ENCODE results near the gene RPL13A. TPM values are rescaled to one million over a fixed set of nuclear protein-coding genes. Genes with fewer than 3 reads are reported as not detected.
A peak's percentile ranks its signal among the peaks of the same experiment; 100 is the strongest.

RPL13A gene
- total RNA-seq, 4 donors from 2014 or later: 1,462 to 5,863 (median 3,544) TPM

- intact Hi-C loops (cut with DNase I; ENCODE audit: low total_unique reads): no loop called here
- H3K36me3 ChIP-seq: no peaks in the 10 kb centered on the region
Observed at GRCh38 chr19:49538643-49539042, 51.2 kb downstream of the RPL13A start.

GRCh38 chr19:49539192-49539952, 52.0 kb downstream of the RPL13A start:
- intact Hi-C loops (cut with DNase I; ENCODE audit: low total_unique reads): no loop called here
- Histone ChIP-seq H3K36me3 (no peaks in the 10 kb centered on the region), H3K9me3 (no peaks in the 10 kb centered on the region), H3K27ac (no peak overlapping the region), H3K27me3 (no peaks in the 10 kb centered on the region), H3K4me3 (no peak overlapping the region), H3K4me1 (no peaks in the 10 kb centered on the region)
- no peak for DNase-seq
- TF ChIP-seq CTCF (IDR thresholded peaks at IDR 0.05) (no peak), POLR2A (IDR thresholded peaks at IDR 0.05) (no peak)

More at GRCh38 chr19:49538643-49539042, 51.2 kb downstream of the RPL13A start:
- no peaks in the 10 kb centered on the region for H3K9me3 ChIP-seq
- TF ChIP-seq CTCF (IDR thresholded peaks at IDR 0.05) (no peak), POLR2A (IDR thresholded peaks at IDR 0.05) (no peak)
- H3K27me3 ChIP-seq: no peaks in the 10 kb centered on the region
- no peak for DNase-seq
- no peaks in the 10 kb centered on the region for H3K4me1 ChIP-seq
- H3K27ac ChIP-seq: no peak overlapping the region
- H3K4me3 ChIP-seq: no peak overlapping the region

MicroRNAs encoded within 50 kb of the gene (microRNA counts, 767-probe panel; counts per million panel counts)
- 7,654 to 9,449 counts per million in 2 donors for microRNA hsa-miR-150-5p

Small RNA genes within 50 kb of the gene (microRNA-seq; reads per million reads assigned to microRNA genes)
- gene MIR150 (ENCODE audit: borderline microRNAs expressed, borderline replicate concordance): 584 reads per million, percentile 77 among the genes with 10 or more reads in this experiment

Small RNA genes within 50 kb of the gene (small RNA-seq; reads per million reads assigned to genes)
- gene COX6CP7 (not detected), gene MIR150 (14.8 reads per million, percentile 90 among the genes with 10 or more reads in this experiment), gene SNORD32A (not detected), gene SNORD33 (not detected), gene SNORD34 (not detected), gene SNORD35A (not detected), gene SNORD35B (not detected)

Other genes starting within 250 kb of the RPL13A start
- gene SLC6A16, start 162.4 kb upstream of the RPL13A start, total RNA-seq: 1 to 10 TPM in 1 of 4 donors, under 1 TPM in 2, not detected in 1; 0.55 to 7.5 (median 0.88) TPM
- 10 to 100 TPM in 1 of 4 donors, 1 to 10 TPM in 3; 4.4 to 11.0 (median 7.8) TPM for gene CD37, start 152.2 kb upstream of the RPL13A start, total RNA-seq
- gene TEAD2, start 125.2 kb upstream of the RPL13A start, total RNA-seq: 10 to 100 TPM; 21.8 to 83.2 (median 48.5) TPM
- gene DKKL1, start 123.7 kb upstream of the RPL13A start, total RNA-seq: 1 to 10 TPM in 1 of 4 donors, not detected in 3; 1.3 TPM
- under 1 TPM in 1 of 4 donors, not detected in 3; 0.55 TPM for gene KASH5, start 99.4 kb upstream of the RPL13A start, total RNA-seq
- gene PTH2, start 64.2 kb upstream of the RPL13A start, total RNA-seq: not detected
- not detected for gene GFY, start 62.2 kb upstream of the RPL13A start, total RNA-seq
- gene SLC17A7, start 46.1 kb upstream of the RPL13A start, total RNA-seq: 1 to 10 TPM in 3 of 4 donors, not detected in 1; 1.3 to 5.6 (median 1.9) TPM
- 10 to 100 TPM; 31.2 to 70.2 (median 46.5) TPM for gene PIH1D1, start 35.8 kb upstream of the RPL13A start, total RNA-seq
- 10 to 100 TPM; 13.5 to 40.8 (median 34.5) TPM for gene ALDH16A1, start 34.4 kb upstream of the RPL13A start, total RNA-seq
- 10 to 100 TPM in 1 of 4 donors, 1 to 10 TPM in 2, not detected in 1; 3.7 to 19.4 (median 4.1) TPM for gene FLT3LG, start 13.4 kb upstream of the RPL13A start, total RNA-seq
- gene RPS11, start 8.8 kb downstream of the RPL13A start, total RNA-seq: over 10,000 TPM in 1 of 4 donors, 1,000 to 10,000 TPM in 3; 2,160 to 10,624 (median 5,235) TPM
- gene FCGRT, start 25.1 kb downstream of the RPL13A start, total RNA-seq: 100 to 1,000 TPM; 151 to 226 (median 201) TPM
- gene RCN3, start 40.4 kb downstream of the RPL13A start, total RNA-seq: 10 to 100 TPM; 14.3 to 71.1 (median 41.4) TPM
- 100 to 1,000 TPM in 1 of 4 donors, 10 to 100 TPM in 3; 29.0 to 347 (median 65.4) TPM for gene NOSIP, start 92.9 kb downstream of the RPL13A start, total RNA-seq
- 1 to 10 TPM in 1 of 4 donors, under 1 TPM in 1, not detected in 2; 0.95 to 1.4 TPM for gene PRRG2, start 93.7 kb downstream of the RPL13A start, total RNA-seq
- 10 to 100 TPM in 2 of 4 donors, 1 to 10 TPM in 2; 2.6 to 63.1 (median 8.6) TPM for gene PRR12, start 103.6 kb downstream of the RPL13A start, total RNA-seq
- 100 to 1,000 TPM in 1 of 4 donors, 10 to 100 TPM in 3; 17.1 to 106 (median 47.7) TPM for gene RRAS, start 152.5 kb downstream of the RPL13A start, total RNA-seq
- 10 to 100 TPM in 3 of 4 donors, 1 to 10 TPM in 1; 8.8 to 76.9 (median 11.4) TPM for gene SCAF1, start 154.6 kb downstream of the RPL13A start, total RNA-seq
- gene IRF3, start 178.2 kb downstream of the RPL13A start, total RNA-seq: 100 to 1,000 TPM in 1 of 4 donors, 10 to 100 TPM in 2, 1 to 10 TPM in 1; 8.2 to 106 (median 63.9) TPM
- gene BCL2L12, start 178.3 kb downstream of the RPL13A start, total RNA-seq: 10 to 100 TPM in 1 of 4 donors, 1 to 10 TPM in 3; 3.1 to 23.8 (median 3.5) TPM
- gene PRMT1, start 189.7 kb downstream of the RPL13A start, total RNA-seq: 100 to 1,000 TPM in 3 of 4 donors, 10 to 100 TPM in 1; 78.5 to 274 (median 217) TPM
- 1 to 10 TPM in 3 of 4 donors, not detected in 1; 1.3 to 6.0 (median 1.5) TPM for gene ADM5, start 202.0 kb downstream of the RPL13A start, total RNA-seq
- 10 to 100 TPM in 2 of 4 donors, 1 to 10 TPM in 2; 1.5 to 26.6 (median 12.2) TPM for gene CPT1C, start 203.5 kb downstream of the RPL13A start, total RNA-seq

Data from uterus (tissue), 4 donors.